ENCODE data around the gene CCDC196. TPM values are rescaled to one million over a fixed set of nuclear protein-coding genes. Genes with fewer than 3 reads are reported as not detected.

The CCDC196 gene
- total RNA-seq, 1 experiment from 2014 or later: not detected

GRCh38 chr14:66487164-66487563 is 993 bp downstream of the CCDC196 start:
- Histone ChIP-seq H3K23ac (ENCODE audit: insufficient read length, low read depth, low read length) (no peak overlapping the region), H3K79me2 (ENCODE audit: insufficient read depth, low read length) (no peaks in the 10 kb centered on the region), H3K4me1 (ENCODE audit: insufficient read depth, low read length) (no peaks in the 10 kb centered on the region), H4K20me1 (ENCODE audit: control insufficient read depth, insufficient read depth, insufficient read length) (no peaks in the 10 kb centered on the region), H3K27me3 (ENCODE audit: insufficient read depth, low read length) (no peaks in the 10 kb centered on the region), H4K8ac (replicated peaks; ENCODE audit: insufficient read length, low read depth, low read length) (no peak overlapping the region), H2AFZ (ENCODE audit: low read length) (no peak overlapping the region), H4K5ac (ENCODE audit: insufficient read length, low read depth, low read length) (no peak overlapping the region), H2BK12ac (ENCODE audit: insufficient read length, low read depth, low read length) (no peak overlapping the region), H3K23me2 (ENCODE audit: insufficient read length, low read depth, low read length, poor library complexity, severe bottlenecking) (no peaks in the 10 kb centered on the region), H3K14ac (ENCODE audit: insufficient read depth, low read length) (no peak overlapping the region), H3K4ac (ENCODE audit: low read depth, low read length) (no peak overlapping the region), H3K18ac (ENCODE audit: insufficient read length, low read depth, low read length) (no peak overlapping the region), H3K27ac (ENCODE audit: insufficient read length, low read depth, low read length) (no peak overlapping the region), H3K9ac (ENCODE audit: extremely low read depth, insufficient read length, low read length) (no peak overlapping the region), H2BK20ac (ENCODE audit: low read depth, low read length, poor library complexity, severe bottlenecking) (no peak overlapping the region), H3K9me3 (ENCODE audit: control insufficient read depth, low read depth, low read length) (no peaks in the 10 kb centered on the region), H3T11ph (ENCODE audit: low read length) (no peak overlapping the region), H2BK15ac (ENCODE audit: low read depth, low read length) (no peak overlapping the region), H2BK5ac (ENCODE audit: insufficient read length, low read length) (no peak overlapping the region), H3K4me2 (ENCODE audit: insufficient read depth, insufficient read length, low read length) (no peak overlapping the region), H4K91ac (ENCODE audit: insufficient read length, low read depth, low read length) (no peak overlapping the region), H3K79me1 (ENCODE audit: insufficient read depth, low read depth, low read length, poor library complexity, severe bottlenecking) (no peaks in the 10 kb centered on the region), H2AK5ac (ENCODE audit: insufficient read length, low read length) (no peak overlapping the region), H3K56ac (ENCODE audit: insufficient read length, low read depth, low read length) (no peak overlapping the region), H2BK120ac (ENCODE audit: low read depth, low read length, poor library complexity, severe bottlenecking) (no peak overlapping the region)
- DNase-seq: no peak
- TF ChIP-seq, protein P1, sequence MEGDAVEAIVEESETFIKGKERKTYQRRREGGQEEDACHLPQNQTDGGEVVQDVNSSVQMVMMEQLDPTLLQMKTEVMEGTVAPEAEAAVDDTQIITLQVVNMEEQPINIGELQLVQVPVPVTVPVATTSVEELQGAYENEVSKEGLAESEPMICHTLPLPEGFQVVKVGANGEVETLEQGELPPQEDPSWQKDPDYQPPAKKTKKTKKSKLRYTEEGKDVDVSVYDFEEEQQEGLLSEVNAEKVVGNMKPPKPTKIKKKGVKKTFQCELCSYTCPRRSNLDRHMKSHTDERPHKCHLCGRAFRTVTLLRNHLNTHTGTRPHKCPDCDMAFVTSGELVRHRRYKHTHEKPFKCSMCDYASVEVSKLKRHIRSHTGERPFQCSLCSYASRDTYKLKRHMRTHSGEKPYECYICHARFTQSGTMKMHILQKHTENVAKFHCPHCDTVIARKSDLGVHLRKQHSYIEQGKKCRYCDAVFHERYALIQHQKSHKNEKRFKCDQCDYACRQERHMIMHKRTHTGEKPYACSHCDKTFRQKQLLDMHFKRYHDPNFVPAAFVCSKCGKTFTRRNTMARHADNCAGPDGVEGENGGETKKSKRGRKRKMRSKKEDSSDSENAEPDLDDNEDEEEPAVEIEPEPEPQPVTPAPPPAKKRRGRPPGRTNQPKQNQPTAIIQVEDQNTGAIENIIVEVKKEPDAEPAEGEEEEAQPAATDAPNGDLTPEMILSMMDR (conservative IDR thresholded peaks at IDR 0.05): no peak
- Mint-ChIP-seq H3K36me3 (ENCODE audit: insufficient read depth in 1 of 3, low read depth in 3 of 3) (no peaks in the 10 kb centered on the region), H3K4me1 (no peaks in the 10 kb centered on the region), H3K27ac (no peak overlapping the region), H3K4me3 (no peak overlapping the region), H3K27me3 (ENCODE audit: low read depth) (no peaks in the 10 kb centered on the region; the same call in 1 of the 2 replicates), H3K9me3 (no peaks in the 10 kb centered on the region)
- WGBS (ENCODE audit: extremely low coverage, insufficient read length, low lambda C conversion rate): no CpG with 5 or more reads among the region's 2 CpGs

Data from H9 (cell line).